GM12878 (cell line): Measurements from ENCODE around the gene ITGAV. TPM values are rescaled to one million over a fixed set of nuclear protein-coding genes. Genes with fewer than 3 reads are reported as not detected.

Experiments
- ATAC-seq: fragments of 200-7000 bp; cut with Tn5 transposase; 3 replicates; pipeline ENCODE4 v1.9.1; 2020; ENCODE audit warnings: mild to moderate bottlenecking, moderate library complexity
- BruUV-seq: library from RNA; stranded (reverse); fragments of 400-500 nt; replicated peaks from 2 replicates; lab custom pipeline; 2021; lab: Mats Ljungman, UMichigan
- CTCF ChIA-PET: fragments of 300-600 bp; sonication (Branson Sonifier 250); formaldehyde crosslinking; extraction: SDS; loops from one replicate; lab custom pipeline; 2021; ENCODE audit warnings: inconsistent platforms; lab: Yijun Ruan, JAX
- POLR2A ChIA-PET: fragments of 350-600 bp; formaldehyde crosslinking; extraction: SDS; loops from one replicate; lab custom pipeline; 2021; ENCODE audit warnings: inconsistent platforms; lab: Charles Lee
- RAD21 ChIA-PET: fragments of 300-600 bp; sonication (Branson Sonifier 250); formaldehyde crosslinking; loops from one replicate; lab custom pipeline; 2023; ENCODE audit warnings: antibody characterized with exemption; ENCODE audit not compliant: unreplicated experiment; lab: Charles Lee
- SMC1A ChIA-PET: fragments of 300-600 bp; sonication (Branson Sonifier 250); formaldehyde crosslinking; loops from one replicate; lab custom pipeline; 2023; ENCODE audit not compliant: unreplicated experiment, uncharacterized antibody; lab: Charles Lee
- DNase-seq: peaks from one replicate; pipeline ENCODE4 v3.0.0-alpha.2; 2011; ENCODE audit warnings: low read depth, low spot score
- FAIRE-seq: peaks from 3 replicates; lab custom pipeline; 2011; peaks lifted over from hg19 to GRCh38; lab: Jason Lieb, UNC
- H2AFZ ChIP-seq: 2 replicates; pipeline ENCODE4 v1.6.0; 2011; ENCODE audit warnings: low read depth, low read length, control low read depth; ENCODE audit not compliant: control insufficient read depth
- H3K27ac ChIP-seq: 2 replicates; pipeline ENCODE4 v1.5.1; 2011; ENCODE audit warnings: control low read depth; ENCODE audit not compliant: control insufficient read depth, insufficient read depth
- H3K27me3 ChIP-seq, 2 experiments: replicated peaks in 1 of 2; 2 replicates each; pipeline versions ENCODE4 v1.6.0 to v1.6.1; 2011; ENCODE audit warnings: low read length in 1 of 2; ENCODE audit not compliant: control insufficient read depth in 2 of 2, insufficient read depth in 2 of 2
- H3K36me3 ChIP-seq, 2 experiments: 2 replicates each; pipeline ENCODE4 v1.5.1; 2011; ENCODE audit warnings: low read length in 1 of 2; ENCODE audit not compliant: control insufficient read depth in 2 of 2, insufficient read depth in 2 of 2
- H3K4me1 ChIP-seq: 2 replicates; pipeline ENCODE4 v1.6.1; 2011; ENCODE audit warnings: mild to moderate bottlenecking, low read length, moderate library complexity, mixed read lengths; ENCODE audit not compliant: control insufficient read depth, insufficient read depth
- H3K4me2 ChIP-seq: 2 replicates; pipeline ENCODE4 v1.6.0; 2011; ENCODE audit warnings: control low read depth; ENCODE audit not compliant: control insufficient read depth, insufficient read depth
- H3K4me3 ChIP-seq: fragments of 200-600 bp; sonication (generic); 2 replicates; pipeline ENCODE4 v1.5.1; 2016
- H3K79me2 ChIP-seq: 2 replicates; pipeline ENCODE4 v1.6.0; 2011; ENCODE audit warnings: low read length; ENCODE audit not compliant: control insufficient read depth, insufficient read depth
- H3K9ac ChIP-seq: 2 replicates; pipeline ENCODE4 v1.8.0; 2011; ENCODE audit warnings: low read length, control low read depth, mixed read lengths; ENCODE audit not compliant: control insufficient read depth, insufficient read depth
- H3K9me3 ChIP-seq: replicated peaks from 3 replicates; pipeline ENCODE4 v1.5.1; 2011; ENCODE audit warnings: mild to moderate bottlenecking, low read length; ENCODE audit not compliant: control insufficient read depth, insufficient read depth
- H4K20me1 ChIP-seq: 2 replicates; pipeline ENCODE4 v1.6.0; 2011; ENCODE audit not compliant: control insufficient read depth, insufficient read depth
- ATF2 ChIP-seq: IDR thresholded peaks from 2 replicates; pipeline ENCODE4 v1.6.1; 2012; ENCODE audit warnings: low read length, inconsistent platforms
- ATF7 ChIP-seq: fragments of 450-650 bp; IDR thresholded peaks from 2 replicates; pipeline ENCODE4 v1.6.1; 2016; ENCODE audit warnings: low read depth, mild to moderate bottlenecking
- CTCF ChIP-seq, 3 experiments: IDR thresholded peaks in 2 of 3; conservative IDR thresholded peaks in 1 of 3; 2 replicates each; pipeline ENCODE4 v1.5.1; 2011; ENCODE audit warnings: low read depth in 3 of 3, low read length in 3 of 3, mild to moderate bottlenecking in 3 of 3, control low read depth in 2 of 3, moderate library complexity in 2 of 3, inconsistent platforms in 1 of 3, mixed read lengths in 1 of 3; ENCODE audit not compliant: control insufficient read depth in 2 of 3, insufficient read depth in 1 of 3; ENCODE audit errors: extremely low read depth in 1 of 3
- EP300 ChIP-seq, 2 experiments: fragments of 150-350 bp in 1 of 2; IDR thresholded peaks; 2 replicates each; pipeline ENCODE4 v1.6.1; 2011 to 2012; ENCODE audit warnings: low read depth in 2 of 2, low read length in 2 of 2, borderline replicate concordance in 1 of 2, improper control_type of control experiment in 1 of 2, inconsistent platforms in 1 of 2; ENCODE audit not compliant: control insufficient read depth in 1 of 2
- FOXK2 ChIP-seq: fragments of 450-650 bp; IDR thresholded peaks from 2 replicates; pipeline ENCODE4 v1.6.1; 2017; ENCODE audit warnings: mild to moderate bottlenecking, moderate library complexity
- FOXM1 ChIP-seq: IDR thresholded peaks from 2 replicates; pipeline ENCODE4 v1.6.1; 2012; ENCODE audit warnings: low read depth, mild to moderate bottlenecking, inconsistent platforms, low read length, moderate library complexity
- GATAD2B ChIP-seq: fragments of 450-650 bp; conservative IDR thresholded peaks from 2 replicates; pipeline ENCODE4 v1.6.1; 2017; ENCODE audit warnings: low read depth, mild to moderate bottlenecking, moderate library complexity
- HDAC6 ChIP-seq: fragments of 200-600 bp; sonication (generic); IDR thresholded peaks from one replicate; pipeline ENCODE4 v1.8.0; 2017; ENCODE audit warnings: antibody characterized with exemption; ENCODE audit not compliant: unreplicated experiment
- JUND ChIP-seq: IDR thresholded peaks from 2 replicates; pipeline ENCODE4 v1.6.1; 2012; ENCODE audit warnings: low read depth, mild to moderate bottlenecking, low read length, improper control_type of control experiment, moderate library complexity
- LARP7 ChIP-seq: fragments of 450-650 bp; IDR thresholded peaks from 2 replicates; pipeline ENCODE4 v1.6.1; 2017; ENCODE audit warnings: mild to moderate bottlenecking
- MYB ChIP-seq: fragments of 150-350 bp; IDR thresholded peaks from 2 replicates; pipeline ENCODE4 v1.6.1; 2014; ENCODE audit warnings: mild to moderate bottlenecking, low read depth, low read length, borderline replicate concordance
- TAF1 ChIP-seq: IDR thresholded peaks from 2 replicates; pipeline ENCODE4 v1.6.1; 2011; ENCODE audit warnings: mild to moderate bottlenecking, low read depth, low read length, borderline replicate concordance
- ZBTB11 ChIP-seq: fragments of 450-650 bp; formaldehyde crosslinking; IDR thresholded peaks from 2 replicates; pipeline ENCODE4 v1.5.0; 2022; ENCODE audit warnings: mild to moderate bottlenecking, missing genetic modification characterization
- ZNF207 ChIP-seq: fragments of 450-650 bp; IDR thresholded peaks from 2 replicates; pipeline ENCODE4 v1.6.1; 2014; ENCODE audit warnings: antibody characterized with exemption, mild to moderate bottlenecking, borderline replicate concordance
- WGBS: methylation state at CpG from one replicate; pipeline ENCODE4 v1.1.6; 2016; ENCODE audit warnings: low lambda C conversion rate; ENCODE audit not compliant: insufficient replicate concordance, insufficient coverage; ENCODE audit errors: missing lambda C conversion rate; 5-methylcytosine and 5-hydroxymethylcytosine counted together
- in situ Hi-C: fragments of 300-500 bp; cut with MboI; formaldehyde crosslinking; loops from 9 replicates; pipeline ENCODE4 v1.14.3; 2018; ENCODE audit warnings: mixed read lengths
- intact Hi-C: fragments of 100-400 bp; cut with micrococcal nuclease; formaldehyde crosslinking; loops from one replicate; pipeline ENCODE4 v1.14.2; 2022; ENCODE audit not compliant: unreplicated experiment
- polyA plus RNA-seq, 11 experiments: library from polyadenylated mRNA; depleted of rRNA in 4 of 11; unstranded in 6 of 11; stranded (reverse) in 5 of 11; fragments of >200 nt; fragmentation: Nextera tagmentation in 4 of 11; fragmentation: Illumina TruSeq in 1 of 11; extraction: Ambion mirVana in 4 of 11; extraction: Trizol in 1 of 11; gene quantifications; 1 replicate in 1 of 11; 2 replicates in 10 of 11; pipeline versions ENCODE4 v1.2.1 to v1.2.3, GENCODE V29; 2011 to 2016; ENCODE audit warnings: inconsistent platforms in 2 of 11, missing spikeins in 2 of 11, low read depth in 1 of 11
- total RNA-seq, 4 experiments: library from RNA; depleted of rRNA in 3 of 4; stranded (reverse); fragments of >200 nt in 3 of 4; fragmentation: Illumina TruSeq in 1 of 4; extraction: Trizol in 1 of 4; gene quantifications; 2 replicates each; pipeline versions ENCODE4 v1.2.1 to v1.2.3, GENCODE V29; 2013 to 2021

Gene ITGAV
- total and polyA plus RNA-seq, 10 of the 15 experiments (the other 5 are each of a cell fraction or from before 2014, with no cell fraction given), result 2.1 to 10.8 (median 6.1) TPM

- TF ChIP-seq FOXK2 (no peak), ATF7 (no peak), JUND (no peak), HDAC6 (no peak), GATAD2B (no peak), LARP7 (no peak), ATF2 (no peak), MYB (no peak), EP300 (IDR thresholded peaks at IDR 0.05; ENCODE audit: borderline replicate concordance in 1 of 2, control insufficient read depth in 1 of 2, low read depth in 2 of 2, low read length in 2 of 2) (no peak), CTCF (IDR thresholded peaks at IDR 0.05 in 2 of 3, conservative IDR thresholded peaks at IDR 0.05 in 1 of 3; ENCODE audit: control insufficient read depth in 2 of 3, extremely low read depth in 1 of 3, insufficient read depth in 1 of 3, low read depth in 3 of 3, low read length in 3 of 3) (no peak)
These were observed 58.3 kb downstream of the ITGAV start (continued) for GRCh38 chr2:186648130-186648529.

- Histone ChIP-seq H3K27me3 (no peaks in the 10 kb centered on the region), H3K9me3 (no peaks in the 10 kb centered on the region), H2AFZ (no peak overlapping the region), H3K36me3 (no peaks in the 10 kb centered on the region), H4K20me1 (no peaks in the 10 kb centered on the region), H3K4me1 (no peaks in the 10 kb centered on the region), H3K79me2 (no peaks in the 10 kb centered on the region), H3K4me3 (no peak overlapping the region), H3K9ac (no peak overlapping the region), H3K4me2 (no peak overlapping the region), H3K27ac (no peak overlapping the region)
- no peak for ATAC-seq
- RAD21 ChIA-PET, result interaction anchor here (1.9 kb wide), 1 partner anchor 12 kb away, joined by 8 read pairs; no protein-coding TSS in a partner anchor
- 93% methylated on average over 1 of the region's 1 CpG for WGBS
- SMC1A ChIA-PET, result interaction anchor here (2.0 kb wide), 1 partner anchor 12 kb away, joined by 4 read pairs; no protein-coding TSS in a partner anchor
- intact Hi-C loops, result no loop called here
- BruUV-seq, result no TSS peak
- no peak for FAIRE-seq
- POLR2A ChIA-PET, result no interaction called here
- no peak for DNase-seq
- CTCF ChIA-PET, result no interaction called here
- in situ Hi-C loops, result no loop called here
- TF ChIP-seq JUND, result no peak
- no peak for TF ChIP-seq ZNF207
- TF ChIP-seq FOXM1, result no peak
- no peak for TF ChIP-seq ZBTB11 (CRISPR knock-in tag)
- TF ChIP-seq TAF1, result no peak
These were observed 63.7 kb downstream of the ITGAV start for GRCh38 chr2:186653511-186653910.
